Fibroblast of skin of scalp (primary cell): ENCODE results near the gene RPP40. TPM values are rescaled to one million over a fixed set of nuclear protein-coding genes. Genes with fewer than 3 reads are reported as not detected.
A peak's percentile ranks its signal among the peaks of the same experiment; 100 is the strongest.
"Not testable (repeated sequence)": the region's sequence is repeated elsewhere in the genome, so short reads cannot be mapped to it uniquely, and the experiment has no call there.

Experiments used
- DNase-seq: peaks from one replicate; pipeline ENCODE4 v3.0.0-alpha.2; 2013
- polyA plus RNA-seq, 2 experiments: library from polyadenylated mRNA; unstranded; fragments of 120-200 nt; gene quantifications; one replicate each; pipeline ENCODE4 v1.2.1, GENCODE V29; 2013; ENCODE audit not compliant: insufficient read length in 2 of 2

The RPP40 gene
- polyA plus RNA-seq (2013, experiment 1 of 2; ENCODE audit: insufficient read length), result 12.0 TPM
- 10.9 TPM for polyA plus RNA-seq (2013, experiment 2 of 2; ENCODE audit: insufficient read length)

- DNase-seq, result peak; percentile 98
These were observed at the start of gene RPP40 for GRCh38 chr6:5003604-5004372. Gene RPP40 (minus strand): TSS chr6:5004037. CDS start chr6:5004002, 35 bp downstream.

GRCh38 chr6:5053038-5053437 lies 49.2 kb upstream of the RPP40 start:
- peak; percentile 40 for DNase-seq

- no peak for DNase-seq
These were observed 47.6 kb upstream of the RPP40 start for GRCh38 chr6:5051394-5051793.

- no peak for DNase-seq
These were observed 46.2 kb upstream of the RPP40 start for GRCh38 chr6:5050009-5050408.

GRCh38 chr6:5046430-5046829 lies 42.6 kb upstream of the RPP40 start:
- no peak for DNase-seq

GRCh38 chr6:5045416-5045815 lies 41.6 kb upstream of the RPP40 start:
- DNase-seq, result no peak

- no peak for DNase-seq
These were observed 41.0 kb upstream of the RPP40 start for GRCh38 chr6:5044866-5045265.

GRCh38 chr6:5042436-5042835 lies 38.6 kb upstream of the RPP40 start:
- DNase-seq, result no peak

- DNase-seq, result no peak
These were observed 38.1 kb upstream of the RPP40 start for GRCh38 chr6:5041955-5042354.

GRCh38 chr6:5036269-5036668 lies 32.4 kb upstream of the RPP40 start:
- DNase-seq, result peak; percentile 58

- DNase-seq, result no peak
These were observed 30.9 kb upstream of the RPP40 start for GRCh38 chr6:5034736-5035135.

GRCh38 chr6:5034328-5034727 lies 30.5 kb upstream of the RPP40 start:
- DNase-seq, result no peak

- not testable (repeated sequence) for DNase-seq
These were observed 29.5 kb upstream of the RPP40 start for GRCh38 chr6:5033214-5033904.

- DNase-seq, result peak; percentile 49
These were observed 28.9 kb upstream of the RPP40 start for GRCh38 chr6:5032706-5033105.

GRCh38 chr6:5031150-5031549 lies 27.3 kb upstream of the RPP40 start:
- DNase-seq, result no peak

GRCh38 chr6:5030596-5031136 lies 26.8 kb upstream of the RPP40 start:
- DNase-seq, result peak; percentile 87

GRCh38 chr6:5029609-5030008 lies 25.8 kb upstream of the RPP40 start:
- DNase-seq, result no peak

- DNase-seq, result no peak
These were observed 25.1 kb upstream of the RPP40 start for GRCh38 chr6:5028921-5029320.

- no peak for DNase-seq
These were observed 24.5 kb upstream of the RPP40 start for GRCh38 chr6:5028301-5028700.

GRCh38 chr6:5025911-5026819 lies 22.3 kb upstream of the RPP40 start:
- peak; percentile 72 for DNase-seq

GRCh38 chr6:5023923-5024322 lies 20.1 kb upstream of the RPP40 start:
- no peak for DNase-seq

- DNase-seq, result no peak
These were observed 16.3 kb upstream of the RPP40 start for GRCh38 chr6:5020142-5020541.
